ENCODE measurements around the gene MTREX.

The MTREX gene

DNA sequence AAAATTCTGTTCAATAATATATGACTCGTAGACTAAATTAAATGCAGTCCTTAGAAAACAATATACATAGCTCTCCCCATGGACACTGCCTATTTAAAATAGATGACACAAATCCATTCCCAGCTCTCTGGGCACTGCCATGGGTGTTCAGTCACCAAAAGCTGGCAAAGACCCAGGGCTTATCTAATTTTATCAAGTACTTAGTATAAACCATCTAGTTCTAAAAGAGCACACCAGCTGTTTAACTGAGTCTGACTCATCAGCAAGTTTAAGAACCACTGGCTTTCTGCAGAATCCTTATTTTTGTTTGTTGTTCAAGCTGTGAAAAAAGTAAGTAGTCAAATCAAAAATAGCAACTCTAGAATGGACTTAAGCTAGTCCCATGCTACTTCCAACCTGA lies 119.4 kb downstream of the MTREX start:
- TF ChIP-seq, protein P1, sequence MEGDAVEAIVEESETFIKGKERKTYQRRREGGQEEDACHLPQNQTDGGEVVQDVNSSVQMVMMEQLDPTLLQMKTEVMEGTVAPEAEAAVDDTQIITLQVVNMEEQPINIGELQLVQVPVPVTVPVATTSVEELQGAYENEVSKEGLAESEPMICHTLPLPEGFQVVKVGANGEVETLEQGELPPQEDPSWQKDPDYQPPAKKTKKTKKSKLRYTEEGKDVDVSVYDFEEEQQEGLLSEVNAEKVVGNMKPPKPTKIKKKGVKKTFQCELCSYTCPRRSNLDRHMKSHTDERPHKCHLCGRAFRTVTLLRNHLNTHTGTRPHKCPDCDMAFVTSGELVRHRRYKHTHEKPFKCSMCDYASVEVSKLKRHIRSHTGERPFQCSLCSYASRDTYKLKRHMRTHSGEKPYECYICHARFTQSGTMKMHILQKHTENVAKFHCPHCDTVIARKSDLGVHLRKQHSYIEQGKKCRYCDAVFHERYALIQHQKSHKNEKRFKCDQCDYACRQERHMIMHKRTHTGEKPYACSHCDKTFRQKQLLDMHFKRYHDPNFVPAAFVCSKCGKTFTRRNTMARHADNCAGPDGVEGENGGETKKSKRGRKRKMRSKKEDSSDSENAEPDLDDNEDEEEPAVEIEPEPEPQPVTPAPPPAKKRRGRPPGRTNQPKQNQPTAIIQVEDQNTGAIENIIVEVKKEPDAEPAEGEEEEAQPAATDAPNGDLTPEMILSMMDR (conservative IDR thresholded peaks at IDR 0.05; ENCODE audit: control insufficient read depth, insufficient read depth, low read depth, low read length): no peak
- DNase-seq (ENCODE audit: low read depth): peak; percentile 77
- H3K4me3 ChIP-seq (ENCODE audit: control insufficient read depth, low read depth, low read length): no peak overlapping the region

DNA sequence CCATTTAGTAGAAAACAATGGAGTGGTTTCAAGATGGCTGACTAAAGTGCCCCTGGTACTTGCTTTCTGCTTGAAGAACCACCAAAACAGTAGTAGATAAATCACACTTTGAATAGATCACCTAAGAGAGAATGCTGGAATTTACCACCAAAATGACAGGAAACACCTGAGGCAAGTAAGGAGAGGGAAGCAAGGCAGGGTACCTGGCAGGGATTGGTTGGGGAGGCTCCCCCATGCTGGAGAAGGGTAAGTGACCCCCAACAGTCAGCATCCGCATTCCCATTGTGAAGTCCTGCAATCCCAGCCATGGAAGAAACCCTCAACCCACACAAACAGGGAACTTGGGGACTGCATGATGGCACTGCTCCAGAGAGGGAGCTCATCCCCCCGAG lies 121.4 kb downstream of the MTREX start:
- DNase-seq (ENCODE audit: low read depth): no peak
- TF ChIP-seq, protein P1 (conservative IDR thresholded peaks at IDR 0.05; ENCODE audit: control insufficient read depth, insufficient read depth, low read depth, low read length): no peak

DNA sequence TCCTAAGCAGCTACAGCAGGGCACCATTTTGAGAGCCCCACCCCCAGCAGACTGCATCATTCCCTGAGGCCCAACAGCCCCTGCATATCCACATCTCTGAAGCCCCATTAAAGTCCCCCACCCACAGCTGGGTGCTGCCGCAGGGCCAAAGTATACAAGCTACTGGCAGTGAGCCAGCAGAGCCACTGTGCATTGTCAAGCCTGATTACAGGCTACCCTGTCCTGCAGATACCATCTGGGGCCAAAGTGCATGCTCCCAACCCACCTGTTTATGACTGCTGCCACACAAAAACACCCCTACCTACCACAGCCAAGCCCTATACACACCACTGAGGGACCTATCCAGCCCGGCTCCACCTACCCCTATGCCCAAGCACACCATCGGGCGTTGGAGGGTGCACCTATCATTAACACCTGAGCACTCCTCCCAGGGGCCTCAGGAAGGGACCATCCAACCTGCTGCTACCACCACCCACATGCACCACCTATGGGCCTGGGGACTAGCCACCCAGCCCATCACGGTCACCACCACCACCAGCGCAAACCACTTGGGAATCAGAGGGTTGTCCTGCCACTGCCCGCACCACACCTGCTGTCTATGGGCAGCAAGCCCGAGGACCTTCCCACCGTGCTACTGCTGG lies 121.9 kb downstream of the MTREX start:
- no peak for DNase-seq (ENCODE audit: low read depth)
- H3K4me3 ChIP-seq (ENCODE audit: control insufficient read depth, low read depth, low read length): no peak overlapping the region
- TF ChIP-seq, protein P1 (conservative IDR thresholded peaks at IDR 0.05; ENCODE audit: control insufficient read depth, insufficient read depth, low read depth, low read length): no peak

More for the DNA sequence above, 121.4 kb downstream of the MTREX start:
- no peak overlapping the region for H3K4me3 ChIP-seq (ENCODE audit: control insufficient read depth, low read depth, low read length)

DNA sequence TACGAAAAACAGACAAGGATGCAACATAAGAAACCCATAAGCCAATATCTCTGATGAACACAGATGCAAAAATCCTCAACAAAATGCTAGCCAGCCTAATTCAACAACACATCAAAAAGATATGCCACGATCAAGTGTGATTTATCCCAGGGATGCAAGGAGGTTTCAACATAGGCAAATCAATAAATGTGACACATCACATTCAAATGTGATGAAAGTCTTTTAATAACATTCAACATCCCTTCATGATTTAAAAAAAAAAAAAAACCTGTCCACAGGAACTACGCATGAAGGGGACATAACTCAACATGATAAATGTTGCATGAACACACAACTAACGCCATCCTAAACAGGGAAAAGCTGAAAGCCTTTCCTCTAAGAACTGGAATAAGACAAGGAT lies 124.8 kb downstream of the MTREX start:
- no peak overlapping the region for H3K4me3 ChIP-seq (ENCODE audit: control insufficient read depth, low read depth, low read length)
- TF ChIP-seq, protein P1 (conservative IDR thresholded peaks at IDR 0.05; ENCODE audit: control insufficient read depth, insufficient read depth, low read depth, low read length): no peak
- DNase-seq (ENCODE audit: low read depth): no peak

DNA sequence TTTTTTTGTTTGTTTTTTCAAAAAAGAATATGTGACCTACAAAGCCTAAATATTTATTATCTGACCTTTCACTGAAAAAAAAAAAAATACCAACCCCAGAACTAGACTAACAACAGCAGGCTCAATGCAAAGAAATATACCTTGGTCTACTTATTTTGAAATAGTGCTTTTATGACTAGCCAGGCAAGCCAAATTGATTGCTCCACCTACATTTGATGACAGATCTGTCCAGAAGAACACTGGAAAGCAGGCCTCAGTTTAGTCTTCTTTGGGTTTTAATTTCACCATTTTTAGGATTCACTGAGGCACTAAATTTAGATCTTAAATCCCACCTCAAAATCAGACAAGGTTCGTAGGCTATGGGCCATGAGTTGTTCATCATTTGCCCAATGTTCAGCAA lies 129.7 kb downstream of the MTREX start:
- TF ChIP-seq, protein P1 (conservative IDR thresholded peaks at IDR 0.05; ENCODE audit: control insufficient read depth, insufficient read depth, low read depth, low read length): no peak
- DNase-seq (ENCODE audit: low read depth): no peak
- no peak overlapping the region for H3K4me3 ChIP-seq (ENCODE audit: control insufficient read depth, low read depth, low read length)

DNA sequence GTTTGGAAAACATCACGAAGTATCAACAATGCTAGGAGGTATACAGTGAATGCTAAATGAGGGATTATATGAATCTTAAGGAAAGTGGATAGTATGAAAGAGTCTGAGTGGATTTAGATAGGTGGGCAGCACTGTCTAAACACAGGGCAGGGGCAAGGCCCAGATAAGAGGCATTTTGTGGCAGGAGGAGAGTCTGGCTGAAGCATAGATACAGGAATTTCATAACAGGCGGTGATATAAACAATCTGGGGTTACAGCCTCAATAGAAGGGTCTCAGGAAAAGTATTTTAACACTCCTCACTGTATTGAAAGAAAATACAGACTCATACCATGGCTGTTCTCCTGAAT lies 130.0 kb downstream of the MTREX start:
- TF ChIP-seq, protein P1 (conservative IDR thresholded peaks at IDR 0.05; ENCODE audit: control insufficient read depth, insufficient read depth, low read depth, low read length): no peak
- no peak for DNase-seq (ENCODE audit: low read depth)
- no peak overlapping the region for H3K4me3 ChIP-seq (ENCODE audit: control insufficient read depth, low read depth, low read length)

DNA sequence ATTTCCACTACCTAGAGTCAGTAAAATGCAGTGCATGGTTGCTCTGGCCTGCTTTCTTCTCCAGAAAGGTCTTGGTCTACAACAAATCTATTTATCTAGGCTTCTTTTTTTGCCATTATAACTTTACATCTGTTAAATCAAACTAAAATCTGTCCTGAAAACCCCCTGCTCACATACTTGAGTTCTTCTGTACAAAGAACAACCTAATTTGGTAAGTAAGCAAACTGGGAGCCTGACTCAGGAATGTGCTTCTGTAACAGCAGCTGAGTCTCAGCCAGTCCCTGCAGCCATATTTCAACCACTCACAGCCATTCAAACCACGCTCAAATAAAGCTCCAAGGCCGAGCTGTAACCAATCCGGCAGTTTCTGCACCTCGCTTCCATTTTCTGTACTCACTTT lies 131.2 kb downstream of the MTREX start:
- no peak overlapping the region for H3K4me3 ChIP-seq (ENCODE audit: control insufficient read depth, low read depth, low read length)
- peak; percentile 69 for DNase-seq (ENCODE audit: low read depth)
- TF ChIP-seq, protein P1 (conservative IDR thresholded peaks at IDR 0.05; ENCODE audit: control insufficient read depth, insufficient read depth, low read depth, low read length): no peak

Data from fibroblast of mammary gland (primary cell).